HuH-7.5 (cell line): ENCODE results near the gene CDC42EP1.

Experiments
- DNase-seq: peaks from one replicate; pipeline ENCODE4 v3.0.0; 2011; ENCODE audit warnings: low spot score

The CDC42EP1 gene

DNA sequence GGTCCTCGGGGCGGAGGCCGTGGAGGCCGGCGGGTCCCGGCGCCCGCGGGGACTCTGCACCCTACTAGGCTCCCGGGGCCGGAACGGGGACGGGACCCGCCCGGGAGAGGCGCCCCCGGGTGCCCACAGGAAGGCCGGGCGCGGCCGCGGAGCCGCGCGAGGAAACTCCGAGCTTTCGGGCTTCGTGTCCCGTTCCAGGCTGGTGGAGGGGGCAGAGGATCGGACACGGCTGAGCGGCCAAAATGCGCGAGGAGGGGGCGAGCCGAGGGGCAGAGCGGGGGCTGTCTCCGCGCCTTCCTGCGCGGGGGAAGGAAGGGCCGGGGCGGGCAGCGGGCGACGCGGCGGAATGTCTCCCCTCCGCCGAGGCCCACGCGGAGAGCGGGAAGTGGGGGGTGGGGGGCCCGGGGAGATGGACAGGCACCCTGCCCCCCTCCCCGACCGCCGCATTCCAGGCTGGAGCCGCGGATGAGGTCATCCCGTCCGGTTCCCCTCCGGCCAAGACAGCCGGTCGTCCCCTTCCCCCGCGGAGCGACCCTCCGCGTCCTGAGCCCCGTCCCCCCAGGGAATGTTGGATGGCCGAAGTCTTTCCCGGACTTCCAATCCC lies 430 bp downstream of the CDC42EP1 start:
- no peak for DNase-seq

GRCh38 chr22:37561212-37562048 lies 1.1 kb downstream of the CDC42EP1 start:
- DNase-seq, result peak; percentile 91

GRCh38 chr22:37562049-37562875 lies 2.0 kb downstream of the CDC42EP1 start:
- no peak for DNase-seq

- DNase-seq, result no peak
Measured at GRCh38 chr22:37563153-37564081, 3.1 kb downstream of the CDC42EP1 start.

DNA sequence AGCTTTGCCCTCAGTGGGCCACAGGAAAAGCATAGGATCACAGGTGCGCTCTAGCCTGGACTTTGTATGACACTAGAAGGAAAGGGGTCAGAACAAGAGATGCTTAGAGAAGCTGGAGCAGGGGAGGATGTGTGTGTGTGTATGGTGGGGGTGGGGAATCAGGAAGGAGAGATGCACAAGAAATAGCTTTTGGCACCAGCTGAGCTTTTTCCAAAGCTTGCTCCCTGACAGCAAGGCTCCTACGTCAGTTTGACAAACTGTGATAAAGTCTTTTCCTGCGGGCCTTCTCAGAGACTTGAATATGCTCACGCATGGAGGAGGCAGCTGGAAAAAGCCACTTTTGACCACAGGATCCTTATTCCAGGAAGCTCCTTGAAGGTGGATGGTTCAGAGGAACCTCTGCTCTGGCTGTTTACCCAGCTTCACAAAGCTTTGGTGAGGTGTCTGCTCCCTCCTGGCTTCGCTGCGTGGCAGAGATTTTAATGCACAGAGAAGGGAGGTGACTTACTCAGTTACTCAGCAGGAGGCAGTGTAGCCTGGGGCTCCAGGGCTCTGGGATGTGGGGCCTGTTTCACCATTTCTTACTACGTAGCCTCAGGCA lies 3.9 kb downstream of the CDC42EP1 start:
- DNase-seq, result no peak

- no peak for DNase-seq
Measured at GRCh38 chr22:37565830-37566229, 5.5 kb downstream of the CDC42EP1 start.

DNA sequence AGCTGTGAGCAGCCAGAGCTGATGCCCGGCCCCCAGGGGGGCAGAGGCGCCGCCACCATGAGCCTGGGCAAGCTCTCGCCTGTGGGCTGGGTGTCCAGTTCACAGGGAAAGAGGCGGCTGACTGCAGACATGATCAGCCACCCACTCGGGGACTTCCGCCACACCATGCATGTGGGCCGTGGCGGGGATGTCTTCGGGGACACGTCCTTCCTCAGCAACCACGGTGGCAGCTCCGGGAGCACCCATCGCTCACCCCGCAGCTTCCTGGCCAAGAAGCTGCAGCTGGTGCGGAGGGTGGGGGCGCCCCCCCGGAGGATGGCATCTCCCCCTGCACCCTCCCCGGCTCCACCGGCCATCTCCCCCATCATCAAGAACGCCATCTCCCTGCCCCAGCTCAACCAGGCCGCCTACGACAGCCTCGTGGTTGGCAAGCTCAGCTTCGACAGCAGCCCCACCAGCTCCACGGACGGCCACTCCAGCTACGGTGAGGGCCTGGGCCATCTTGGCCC lies 6.1 kb downstream of the CDC42EP1 start:
- no peak for DNase-seq

DNA sequence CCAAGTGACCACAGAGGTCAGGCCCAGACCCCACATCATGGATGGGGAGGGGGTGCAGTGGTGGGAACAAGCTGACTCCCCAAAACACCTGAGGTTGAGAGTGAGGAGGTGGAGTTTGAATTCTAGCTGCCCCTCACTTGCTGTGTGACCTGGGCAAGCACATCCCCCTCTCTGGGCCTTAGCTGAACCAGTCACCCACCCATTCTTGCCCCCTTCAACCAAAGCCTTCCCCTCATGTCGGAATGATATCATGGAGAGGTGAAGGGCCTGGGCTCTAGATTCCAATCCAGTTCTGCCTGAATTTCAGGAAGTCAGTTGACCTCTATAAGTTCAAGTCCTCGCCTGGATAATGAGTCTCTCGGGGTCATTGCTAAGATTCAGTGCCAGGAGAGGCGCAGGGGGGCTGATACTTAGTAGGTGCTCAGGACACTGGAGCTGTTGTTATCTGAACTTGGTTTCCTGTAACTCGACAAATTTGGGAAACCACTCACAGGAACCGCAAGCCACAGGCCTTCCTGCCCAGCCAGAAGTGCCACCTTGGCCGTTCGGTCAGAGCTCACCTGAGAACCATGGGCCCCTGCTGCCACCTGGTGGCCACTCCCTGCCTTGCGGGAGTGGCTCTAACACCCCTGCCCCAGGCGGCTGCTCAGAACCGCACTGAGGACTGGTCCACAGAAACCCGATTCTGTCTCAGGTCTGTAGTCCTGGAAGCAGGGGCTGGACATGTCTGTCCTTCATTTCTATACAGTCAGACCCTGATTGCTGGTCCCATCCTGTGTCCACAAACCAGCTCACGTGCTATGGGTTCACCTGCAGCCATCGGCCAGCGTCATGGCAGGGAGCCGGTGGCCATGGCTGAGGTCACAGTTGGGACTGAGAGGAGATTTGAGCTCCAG lies 6.9 kb downstream of the CDC42EP1 start:
- DNase-seq, result peak; percentile 84

- no peak for DNase-seq
Measured at GRCh38 chr22:37568012-37568411, 7.7 kb downstream of the CDC42EP1 start.

GRCh38 chr22:37568448-37569008 lies 8.2 kb downstream of the CDC42EP1 start:
- DNase-seq, result no peak

GRCh38 chr22:37569009-37569920 lies 9.0 kb downstream of the CDC42EP1 start:
- DNase-seq, result peak; percentile 77

GRCh38 chr22:37569921-37570660 lies 9.8 kb downstream of the CDC42EP1 start:
- DNase-seq, result no peak

DNA sequence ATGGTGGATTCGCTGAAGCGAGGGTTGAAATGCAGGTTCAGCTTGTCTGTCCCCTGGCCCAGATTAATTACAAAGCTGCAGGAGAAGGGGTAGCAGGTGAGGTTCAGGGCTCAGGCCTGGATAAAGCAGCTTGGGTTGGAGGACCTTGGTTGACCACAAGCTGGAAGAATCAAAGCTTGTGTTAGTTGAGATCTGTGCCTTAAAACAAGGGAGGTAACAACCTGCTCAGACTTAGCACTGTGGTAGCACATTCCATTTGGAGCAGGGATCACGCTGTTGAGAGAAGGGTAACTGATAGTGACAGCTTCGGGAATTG lies 10.3 kb downstream of the CDC42EP1 start:
- DNase-seq, result no peak

DNA sequence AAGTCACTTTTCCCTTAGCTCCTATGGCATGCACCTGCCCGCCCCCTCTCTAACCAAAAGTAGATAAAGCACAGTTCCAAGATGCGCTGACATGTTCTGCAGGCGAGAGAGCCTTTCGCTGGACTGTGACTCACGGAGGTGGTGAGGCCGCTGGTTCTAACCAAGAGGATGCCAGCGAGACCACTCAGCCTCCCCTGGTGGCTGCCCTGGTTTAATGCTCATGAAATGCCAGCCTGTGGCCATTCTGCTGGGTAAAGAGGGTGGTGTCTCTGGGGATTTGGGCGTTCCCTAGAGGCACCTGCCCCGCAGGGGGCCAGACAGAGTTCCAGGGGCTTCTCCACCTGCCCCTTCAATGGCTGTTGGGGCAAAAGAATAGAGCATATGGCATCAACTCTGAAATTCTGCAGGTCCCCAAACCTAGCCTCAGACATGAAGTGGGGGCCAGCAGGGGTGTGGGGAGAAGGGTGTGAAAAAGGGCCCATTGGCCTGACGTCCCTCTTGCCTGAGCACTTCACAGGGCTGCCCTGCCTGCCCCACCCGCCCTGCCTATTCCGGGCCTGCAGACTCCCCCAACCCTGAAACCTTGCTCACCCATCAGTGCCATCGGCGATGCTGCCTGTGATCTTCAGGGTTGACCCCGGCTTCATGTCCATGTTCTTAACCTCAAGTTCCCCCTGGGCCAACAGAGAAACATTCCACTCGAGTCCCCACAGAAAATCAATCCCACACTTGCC lies 11.1 kb downstream of the CDC42EP1 start:
- DNase-seq, result no peak

GRCh38 chr22:37571992-37572373 lies 11.7 kb downstream of the CDC42EP1 start:
- DNase-seq, result no peak

- DNase-seq, result no peak
Measured at GRCh38 chr22:37575490-37576003, 15.3 kb downstream of the CDC42EP1 start.

DNA sequence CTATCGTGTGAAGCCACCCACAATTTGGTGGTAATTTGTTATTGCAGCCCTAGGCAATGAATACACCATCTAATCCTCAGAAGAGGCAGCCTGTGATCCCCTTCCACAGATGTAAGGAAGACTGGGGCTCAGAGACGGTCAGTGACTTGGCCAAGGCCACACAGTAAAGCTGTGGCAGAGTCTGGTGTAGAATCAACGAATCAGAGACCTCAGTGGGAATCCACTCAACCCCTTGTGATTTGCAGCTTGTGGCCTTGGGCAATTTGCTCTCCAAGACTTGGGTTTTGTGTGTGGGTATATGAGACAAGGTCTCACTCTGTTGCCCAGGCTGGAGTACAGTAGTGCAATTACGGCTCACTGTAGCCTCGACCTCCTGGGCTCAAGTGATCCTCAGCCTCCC lies 17.7 kb downstream of the CDC42EP1 start:
- DNase-seq, result no peak
